OCI-LY3 (cell line): ENCODE results near the gene TMCC3.
"Not testable (repeated sequence)": the region's sequence is repeated elsewhere in the genome, so short reads cannot be mapped to it uniquely, and the experiment has no call there.

Source experiments
- CTCF ChIP-seq: fragments of 200-600, 300-600 bp; sonication (generic); IDR thresholded peaks from 2 replicates; pipeline ENCODE4 v1.5.1; 2014; ENCODE audit warnings: antibody characterized with exemption, low read length, low read depth
- EZH2phosphoT487 ChIP-seq: fragments of 200-600 bp; shearing (Covaris generic); IDR thresholded peaks from 2 replicates; pipeline ENCODE4 v1.6.1; 2018; ENCODE audit warnings: antibody characterized with exemption, mixed run types, low read depth

DNA sequence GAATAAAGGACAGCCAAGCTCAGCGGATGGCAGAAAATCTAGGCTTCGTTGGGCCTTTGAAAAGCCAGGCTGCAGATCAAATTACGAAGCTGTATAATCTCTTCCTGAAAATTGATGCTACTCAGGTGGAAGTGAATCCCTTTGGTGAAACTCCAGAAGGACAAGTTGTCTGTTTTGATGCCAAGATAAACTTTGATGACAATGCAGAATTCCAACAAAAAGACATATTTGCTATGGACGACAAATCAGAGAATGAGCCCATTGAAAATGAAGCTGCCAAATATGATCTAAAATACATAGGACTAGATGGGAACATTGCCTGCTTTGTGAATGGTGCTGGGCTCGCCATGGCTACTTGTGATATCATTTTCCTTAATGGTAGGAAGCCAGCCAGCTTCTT, 101.5 kb downstream of the TMCC3 start:
- TF ChIP-seq EZH2phosphoT487, CTCF: not testable (repeated sequence)
